GM19023 (cell line): ENCODE data around the gene ATP5F1E.
A peak's percentile ranks its signal among the peaks of the same experiment; 100 is the strongest.

Experiments used
- ATAC-seq: cut with Tn5 transposase; IDR thresholded peaks from one replicate; pipeline ENCODE4 v1.9.1; 2021; ENCODE audit warnings: mild to moderate bottlenecking, moderate library complexity; ENCODE audit not compliant: unreplicated experiment

ATP5F1E gene

DNA sequence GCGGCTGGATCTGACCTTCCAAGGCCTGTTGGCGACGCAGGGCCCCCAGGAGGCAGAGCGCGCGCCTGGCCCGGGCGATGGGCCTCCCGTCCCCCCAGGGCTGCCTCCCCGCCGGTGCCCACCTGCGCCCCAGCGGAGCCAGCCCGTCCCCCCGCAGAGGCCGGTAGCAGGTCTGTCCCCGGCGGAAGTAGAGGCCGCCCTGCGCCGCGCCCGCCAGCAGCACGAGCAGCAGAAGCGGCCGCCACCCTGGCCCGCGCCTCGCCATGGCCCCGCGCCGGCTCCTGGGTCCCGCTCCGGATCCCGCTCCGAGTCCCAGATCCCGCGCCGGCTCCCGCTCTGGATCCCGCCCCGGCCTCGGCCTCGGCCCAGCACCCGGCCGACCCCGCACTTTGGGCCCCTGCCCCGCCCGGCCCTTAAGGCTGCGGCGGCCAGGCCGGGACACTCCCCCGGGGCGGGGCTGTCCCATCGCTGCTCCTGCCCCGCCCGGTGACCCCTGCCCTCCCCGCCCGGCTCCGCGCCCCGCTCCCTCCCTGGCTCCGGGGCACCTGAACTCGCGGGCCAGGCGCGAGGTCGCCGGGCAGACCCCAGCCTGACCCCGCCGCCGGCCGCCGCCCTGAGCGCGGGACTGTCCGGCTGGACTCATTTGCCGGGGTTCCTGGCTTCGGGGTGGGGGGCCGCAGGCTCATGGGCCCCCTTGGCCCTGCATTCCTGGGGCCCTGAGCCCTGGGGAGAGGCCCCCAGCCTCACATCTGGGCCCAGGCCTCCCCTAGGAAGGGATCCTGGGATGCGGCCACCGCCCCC lies 25.1 kb downstream of the ATP5F1E start, which contains the start of gene CTSZ:
Gene CTSZ (minus strand): TSS at position 391 of the 801 bp plus-strand sequence. CDS start 126 bp downstream, at position 265.
- ATAC-seq, result peak; percentile 35

DNA sequence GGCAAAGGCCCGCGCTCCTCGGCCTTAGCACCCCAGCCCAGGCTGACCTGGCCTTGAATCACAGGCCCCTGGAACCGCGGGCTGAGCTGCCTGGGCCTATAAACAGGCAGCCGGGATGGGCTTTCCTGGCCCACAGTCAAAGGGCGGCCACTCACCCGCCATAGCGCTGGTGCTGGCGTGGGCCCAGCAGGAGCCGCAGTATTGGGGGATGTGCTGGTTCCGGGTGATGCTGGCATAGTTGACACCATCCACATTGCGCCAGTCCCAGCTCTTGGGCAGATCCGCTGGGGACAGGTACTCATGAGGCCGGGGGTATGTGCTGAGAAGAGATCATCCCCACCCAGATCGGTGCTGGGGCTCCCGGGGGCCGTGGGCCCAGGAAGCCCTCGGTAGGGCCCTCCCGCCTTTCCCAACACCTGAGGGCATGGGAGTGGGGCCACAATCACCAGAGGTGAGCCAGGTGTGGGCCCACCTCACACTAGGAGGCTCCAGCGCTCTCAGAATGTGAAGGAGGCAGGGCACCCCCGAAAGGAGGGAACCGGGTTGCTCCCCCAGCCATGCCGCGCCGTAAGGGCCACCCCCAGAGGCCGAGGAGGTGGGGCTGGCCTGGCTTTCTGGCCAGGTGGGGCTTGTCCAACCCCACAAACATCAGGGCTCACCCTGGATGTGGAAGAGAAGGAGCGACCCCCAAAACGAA lies 25.8 kb downstream of the ATP5F1E start:
- ATAC-seq, result no peak

DNA sequence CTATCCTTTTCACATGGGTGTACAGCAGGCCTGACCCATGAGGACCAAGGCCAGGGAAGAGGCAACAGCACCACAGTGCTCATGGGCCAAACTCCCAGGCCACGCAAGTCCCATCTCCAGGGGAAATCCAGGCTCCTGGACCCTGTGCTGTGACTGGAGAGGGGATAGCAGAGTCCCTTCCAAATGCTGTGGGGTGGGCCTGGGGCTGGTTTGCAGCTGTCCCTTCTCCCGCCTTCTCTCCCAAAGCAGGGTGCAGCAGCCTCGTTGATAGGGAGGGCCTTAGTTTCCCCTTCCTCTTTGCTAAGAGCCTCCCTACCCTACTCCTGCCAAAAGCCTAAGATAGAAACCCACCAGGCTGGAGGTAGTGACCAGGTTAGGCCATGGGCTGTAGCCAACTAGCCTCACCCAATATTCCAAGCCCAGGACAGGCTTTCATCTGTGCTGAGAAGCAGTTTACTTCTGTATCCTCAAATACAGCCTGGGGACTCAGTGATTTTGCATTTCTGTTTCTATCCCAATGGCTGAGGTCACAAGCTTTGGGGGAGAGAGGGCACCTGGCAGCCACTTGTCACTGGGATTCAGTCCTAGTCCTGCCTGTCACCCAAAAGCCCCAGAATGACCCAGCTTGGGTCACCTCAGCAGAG lies 26.5 kb downstream of the ATP5F1E start:
- no peak for ATAC-seq

DNA sequence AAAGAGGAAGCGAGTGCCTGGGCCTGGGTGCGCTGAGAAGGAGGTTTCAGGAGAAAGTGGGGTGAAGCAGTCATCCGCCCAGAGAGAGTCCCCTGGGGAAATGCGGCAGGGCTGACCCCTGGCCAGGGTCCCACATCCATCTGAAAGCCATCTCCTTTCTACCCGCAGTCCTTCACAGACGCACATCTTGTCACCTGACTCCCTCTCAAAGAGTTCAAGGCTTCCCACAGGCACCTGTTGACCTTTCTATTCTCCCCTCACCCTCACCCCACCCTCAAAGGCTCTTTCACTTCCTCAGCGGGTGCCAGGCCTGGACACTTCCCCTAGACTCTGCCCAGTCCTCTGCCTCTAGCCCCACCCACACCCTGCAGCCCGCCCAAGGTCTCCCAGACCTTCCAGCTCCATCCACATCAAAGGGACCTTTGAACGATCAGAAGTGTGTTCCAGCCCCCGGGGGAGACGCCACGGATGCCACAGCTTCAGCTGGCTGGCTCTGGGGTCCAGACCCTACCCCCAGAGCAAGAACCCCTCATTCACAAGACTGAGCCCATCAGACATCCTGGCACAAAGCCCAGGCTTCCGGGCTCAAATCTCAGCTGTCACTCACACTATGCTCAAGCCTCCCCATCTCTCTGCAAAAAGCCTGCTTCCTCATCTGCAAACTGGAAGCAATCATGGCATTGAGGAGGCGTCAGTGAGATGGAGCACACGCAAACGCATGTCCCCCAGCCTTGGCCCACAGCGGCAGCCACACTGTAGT lies 27.2 kb downstream of the ATP5F1E start:
- ATAC-seq, result peak; percentile 52

DNA sequence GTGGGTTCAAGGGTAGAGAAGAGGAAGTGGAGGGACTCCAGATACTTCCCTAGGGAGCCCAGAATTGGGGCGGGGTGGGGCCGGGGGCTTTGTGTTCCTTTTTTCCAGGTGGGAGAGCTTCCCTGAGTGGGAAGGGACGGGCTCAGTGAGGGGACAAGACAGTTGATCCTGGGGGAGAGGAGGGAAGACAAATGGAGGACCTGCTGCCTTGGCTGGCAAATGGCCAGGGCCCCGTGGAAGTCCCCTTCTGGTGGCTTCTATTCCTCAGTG lies 27.7 kb downstream of the ATP5F1E start:
- ATAC-seq, result no peak

DNA sequence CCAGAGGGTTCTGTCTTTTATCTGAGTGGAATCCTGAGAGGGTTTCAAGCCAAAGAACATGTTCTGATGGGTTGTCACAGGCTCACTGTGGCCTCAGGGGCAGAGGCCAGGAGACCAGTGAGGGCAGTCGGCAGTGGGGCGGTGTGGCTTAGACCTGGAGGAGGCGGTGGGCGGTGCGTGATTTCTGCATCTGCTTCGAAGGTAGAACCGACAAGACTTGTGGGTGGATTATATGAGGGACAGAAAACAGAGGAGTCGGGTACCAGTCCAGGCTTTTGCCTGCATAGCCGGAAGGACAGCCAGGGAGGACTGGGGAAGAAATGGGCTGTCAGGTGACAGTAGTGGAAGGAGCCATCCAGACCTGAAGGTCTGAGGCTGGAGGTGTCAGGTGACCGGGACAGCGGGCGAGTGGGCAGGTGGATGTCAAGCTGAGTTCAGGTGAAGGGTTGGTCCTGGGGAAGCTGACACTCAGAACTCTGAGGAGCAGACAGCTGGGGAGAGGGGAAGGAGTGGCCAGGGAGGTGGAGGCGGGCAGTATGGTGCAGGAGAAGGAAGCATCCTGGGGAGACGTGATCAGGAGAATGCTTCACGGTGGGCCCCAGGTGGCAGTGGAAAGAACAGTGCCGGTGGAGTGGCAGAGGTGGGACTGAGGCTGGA lies 28.2 kb downstream of the ATP5F1E start:
- no peak for ATAC-seq

DNA sequence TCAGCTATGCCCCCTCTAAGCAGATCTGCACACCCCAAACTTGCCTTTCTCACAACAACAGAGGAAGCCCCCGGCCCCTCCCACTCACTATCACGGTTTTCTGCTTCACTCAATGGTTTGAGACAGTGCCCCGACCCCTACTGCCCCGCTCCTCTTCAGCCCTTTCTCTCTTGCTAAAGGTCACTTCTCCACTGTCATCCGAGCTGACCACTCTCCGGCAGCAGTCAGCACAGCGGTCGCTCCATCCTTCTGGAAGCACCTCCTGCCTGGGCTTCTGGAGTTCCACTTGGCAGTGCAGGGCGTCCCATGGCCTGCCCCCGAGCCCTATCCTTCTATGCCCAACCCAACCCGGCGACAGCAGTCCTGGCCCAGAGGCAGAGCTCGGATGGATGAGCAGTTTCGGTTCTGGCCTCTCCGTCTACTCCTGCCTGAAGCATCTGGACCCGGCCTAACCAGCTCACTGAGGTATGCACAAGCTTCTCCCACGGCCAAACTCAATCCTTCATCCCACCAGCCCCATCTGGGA lies 29.2 kb downstream of the ATP5F1E start:
- ATAC-seq, result no peak

DNA sequence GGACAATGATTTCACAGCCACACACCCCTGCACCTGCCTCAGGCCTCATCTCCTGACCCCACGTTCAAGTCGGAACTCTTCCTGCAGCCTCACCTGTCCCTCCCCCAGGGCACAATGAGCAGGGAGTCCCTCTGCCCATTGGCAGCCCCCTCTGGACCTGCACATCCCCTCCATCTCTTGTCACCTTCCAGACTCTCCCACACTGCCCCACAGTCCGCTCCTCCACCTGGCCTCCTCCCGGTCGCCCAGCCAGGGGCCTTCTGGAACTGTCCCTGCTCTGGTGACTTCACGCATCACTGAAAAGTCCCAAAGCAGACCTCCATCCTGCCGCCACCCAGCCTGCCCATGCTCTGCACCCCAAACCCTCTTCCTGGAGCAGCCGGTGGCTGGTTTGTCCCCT lies 29.7 kb downstream of the ATP5F1E start:
- no peak for ATAC-seq

DNA sequence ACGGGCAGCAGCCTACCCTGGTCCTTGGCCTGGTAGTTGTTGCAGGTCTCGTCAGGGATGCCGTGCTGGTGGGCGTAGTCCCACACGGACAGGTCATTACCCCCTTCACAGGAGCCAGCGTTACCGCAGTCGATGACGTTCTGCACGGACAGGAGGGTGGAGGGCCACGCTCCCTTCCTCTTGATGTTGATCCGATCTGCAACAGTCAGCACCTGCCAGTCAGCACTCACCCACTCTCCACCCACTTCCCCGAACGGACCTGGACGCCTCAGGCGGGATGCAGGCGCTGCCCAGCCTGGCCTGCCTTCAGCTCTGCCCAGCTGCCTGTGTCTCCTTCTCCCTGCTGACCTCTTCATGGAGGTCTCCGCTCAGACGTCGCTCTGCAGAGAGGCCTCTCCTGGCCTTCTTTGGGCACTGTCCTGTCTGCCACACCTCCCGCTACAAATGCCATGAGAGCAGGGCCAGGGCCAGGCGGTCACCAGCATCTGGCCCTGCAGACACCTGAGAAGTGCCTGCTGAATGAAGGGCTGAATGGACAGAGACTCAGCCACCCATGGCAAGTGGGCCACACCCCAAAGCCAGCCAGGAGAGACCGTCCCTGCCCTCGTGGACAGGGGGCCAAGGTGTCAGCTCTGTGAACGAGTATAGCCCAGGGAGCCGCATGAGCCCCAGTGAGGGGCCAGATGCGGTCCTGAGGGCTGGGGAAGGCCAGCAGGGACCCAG lies 30.5 kb downstream of the ATP5F1E start:
- ATAC-seq, result no peak

DNA sequence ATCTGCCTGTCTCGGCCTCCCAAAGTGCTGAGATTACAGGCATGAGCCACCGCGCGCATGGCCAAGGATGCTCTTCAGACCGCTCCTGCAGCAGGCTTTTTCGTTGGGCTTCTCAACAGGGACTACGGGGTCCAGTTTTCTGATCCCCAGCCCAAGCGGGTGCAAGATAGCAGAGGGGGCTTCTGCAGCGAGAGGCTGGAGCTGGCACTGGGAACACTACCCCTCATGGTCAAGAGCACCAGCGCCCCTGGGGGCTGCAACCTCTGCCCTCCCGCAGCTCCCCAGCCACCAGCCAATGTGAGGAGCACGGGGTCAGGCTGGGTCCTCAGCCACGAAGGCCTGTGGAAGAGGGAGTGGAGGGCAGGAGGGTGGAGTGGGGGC lies 31.1 kb downstream of the ATP5F1E start:
- ATAC-seq, result no peak

DNA sequence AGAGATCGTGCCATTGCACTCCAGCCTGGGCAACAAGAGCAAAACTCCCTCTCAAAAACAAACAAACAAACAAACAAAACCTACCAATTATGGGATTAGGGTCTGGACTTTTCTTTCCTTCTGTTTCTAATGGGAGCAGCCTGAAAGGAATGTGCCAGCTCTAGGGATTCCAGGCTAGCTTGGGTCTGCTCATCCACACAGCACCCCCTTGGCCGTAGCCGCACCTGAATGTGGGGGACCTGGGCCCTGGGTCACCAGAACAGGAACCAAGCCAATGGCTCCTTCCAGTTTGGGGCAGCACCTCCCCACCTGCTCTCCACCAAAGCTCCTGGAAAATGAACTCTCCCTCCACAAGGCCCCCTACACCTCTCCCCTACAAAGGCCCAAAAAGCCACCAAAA lies 31.8 kb downstream of the ATP5F1E start:
- no peak for ATAC-seq

DNA sequence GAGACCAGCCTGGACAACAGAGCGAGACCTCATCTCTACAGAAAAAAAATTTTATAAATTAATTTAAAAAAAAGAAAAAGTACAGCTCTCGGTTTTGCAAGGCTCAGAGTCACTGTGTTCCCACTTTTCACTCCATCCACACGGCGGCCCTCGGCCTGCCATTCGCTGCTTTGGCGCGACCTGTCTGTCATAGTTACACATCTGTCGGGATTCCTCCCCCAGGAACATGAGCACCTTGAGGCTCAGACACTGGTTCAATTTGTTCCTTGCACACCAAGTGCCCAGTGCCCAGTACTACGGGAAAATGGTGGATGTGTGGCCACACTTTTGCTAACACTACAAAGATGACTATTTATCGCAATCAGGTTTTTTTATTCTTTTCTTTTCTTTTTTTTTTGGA lies 33.5 kb downstream of the ATP5F1E start:
- ATAC-seq, result no peak

DNA sequence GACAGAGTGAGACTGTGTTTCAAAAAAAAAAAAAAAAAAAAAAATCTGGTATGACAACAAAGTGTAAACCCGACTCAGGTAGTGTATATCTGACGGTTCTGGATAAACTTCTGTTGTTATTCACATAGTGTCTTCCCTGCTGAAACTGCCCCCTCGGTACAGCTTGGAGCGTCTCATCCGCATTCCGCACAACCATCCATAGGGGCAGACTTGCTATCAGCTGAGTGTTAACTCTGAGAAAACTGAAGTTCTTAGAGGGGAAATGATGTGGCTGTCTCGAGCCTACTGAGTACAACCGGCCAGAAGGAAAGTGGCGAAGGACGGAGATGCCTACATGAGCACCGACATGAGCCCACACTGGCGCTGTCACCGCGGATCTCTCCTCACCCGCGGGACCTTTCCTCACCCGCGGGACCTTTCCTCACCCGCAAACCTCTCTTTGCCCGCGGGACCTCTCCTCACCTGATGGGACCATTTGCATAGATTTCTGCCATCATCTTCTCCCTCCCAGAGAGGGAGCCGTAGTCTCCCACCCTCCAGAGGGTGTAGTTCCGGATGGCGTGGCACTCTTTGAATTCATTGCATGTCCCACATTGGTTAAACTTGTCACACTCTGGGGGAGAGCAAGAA lies 34.9 kb downstream of the ATP5F1E start:
- no peak for ATAC-seq

DNA sequence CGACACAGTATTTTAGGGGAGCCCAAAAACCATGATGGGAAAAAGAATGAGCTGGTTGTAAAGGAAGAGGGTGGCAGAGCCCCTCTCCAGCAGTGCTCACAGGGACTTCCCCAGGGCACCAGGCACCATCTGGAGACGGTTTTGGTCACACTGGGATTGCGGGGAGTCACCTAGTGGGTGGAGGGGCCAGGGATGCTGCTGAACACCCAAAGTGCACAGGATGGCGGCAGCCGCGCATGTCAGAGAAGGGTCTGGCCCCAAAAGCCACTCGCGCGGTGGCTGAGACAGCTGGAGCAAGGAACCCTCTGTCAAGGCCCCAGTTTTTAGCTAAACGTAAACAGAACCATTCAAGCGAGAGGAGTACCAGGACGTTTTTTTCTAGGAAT lies 35.9 kb downstream of the ATP5F1E start:
- no peak for ATAC-seq

DNA sequence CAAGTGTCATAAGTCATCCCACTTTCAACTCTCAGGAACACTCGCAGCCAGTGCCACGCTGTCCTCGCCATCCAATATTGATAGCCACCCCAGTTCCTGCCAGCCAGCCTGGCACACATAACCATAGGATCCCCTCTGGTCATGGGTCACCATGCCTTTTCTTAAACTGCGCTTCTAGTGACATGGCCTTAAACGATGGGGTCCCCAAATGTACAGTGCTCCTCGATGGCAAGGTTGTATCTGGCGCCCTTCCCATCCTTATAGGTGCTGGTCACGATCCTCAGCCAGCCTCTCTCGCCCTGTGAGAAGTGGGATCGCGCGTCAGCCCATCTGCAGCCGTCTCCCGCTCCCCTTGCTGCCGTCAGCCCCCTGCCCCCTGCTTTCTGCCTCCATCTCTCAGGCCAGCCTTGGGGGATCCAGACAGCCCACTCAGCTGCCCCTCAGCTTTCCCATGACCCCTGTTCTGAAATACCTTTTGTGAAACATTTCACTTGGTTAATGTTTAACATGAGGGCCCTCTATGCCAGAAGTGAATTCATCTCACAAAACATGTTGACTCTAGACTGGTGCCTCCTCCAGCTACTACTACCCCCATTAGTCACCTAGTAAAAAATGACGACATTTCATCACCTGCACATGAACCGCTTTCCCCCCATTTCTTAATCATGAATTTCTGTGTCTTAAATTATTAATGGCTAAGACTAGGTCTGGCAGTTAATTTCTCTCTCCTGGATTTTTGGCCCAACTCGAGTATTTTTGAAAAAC lies 36.5 kb downstream of the ATP5F1E start:
- no peak for ATAC-seq

DNA sequence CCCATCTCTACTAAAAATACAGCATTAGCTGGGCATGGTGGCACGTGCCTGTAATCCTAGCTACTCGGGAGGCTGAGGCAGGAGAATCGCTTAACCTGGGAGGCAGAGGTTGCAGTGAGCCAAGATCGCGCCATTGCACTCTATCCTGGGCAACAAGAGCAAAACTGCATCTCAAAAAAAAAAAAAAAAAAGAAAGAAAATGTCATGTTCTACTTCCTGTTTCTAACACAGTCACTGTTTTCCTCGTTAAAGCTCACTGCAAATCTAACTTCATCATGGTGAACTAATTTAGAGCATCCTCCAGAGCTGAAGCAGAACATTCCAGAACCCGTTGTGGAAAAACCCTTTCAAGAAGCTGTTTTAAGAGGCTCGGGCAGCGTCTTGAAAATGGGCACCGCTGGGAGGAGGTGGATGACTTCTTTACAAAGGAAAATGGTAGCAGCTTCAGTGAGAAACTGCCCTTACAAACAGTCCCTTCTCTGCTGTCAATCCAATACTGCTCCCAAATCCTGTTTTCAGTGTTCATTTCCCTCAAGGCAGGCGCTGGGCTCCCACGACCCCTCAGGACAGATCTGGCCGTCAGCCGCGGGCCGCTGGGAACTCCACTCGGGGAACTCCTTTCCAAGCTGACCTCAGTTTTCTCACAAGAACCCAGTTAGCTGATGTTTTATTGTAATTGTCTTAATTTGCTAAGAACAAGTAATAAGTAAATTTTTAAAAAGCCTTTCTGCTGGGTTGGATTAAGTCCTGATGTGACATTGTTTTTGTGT lies 37.6 kb downstream of the ATP5F1E start:
- no peak for ATAC-seq

DNA sequence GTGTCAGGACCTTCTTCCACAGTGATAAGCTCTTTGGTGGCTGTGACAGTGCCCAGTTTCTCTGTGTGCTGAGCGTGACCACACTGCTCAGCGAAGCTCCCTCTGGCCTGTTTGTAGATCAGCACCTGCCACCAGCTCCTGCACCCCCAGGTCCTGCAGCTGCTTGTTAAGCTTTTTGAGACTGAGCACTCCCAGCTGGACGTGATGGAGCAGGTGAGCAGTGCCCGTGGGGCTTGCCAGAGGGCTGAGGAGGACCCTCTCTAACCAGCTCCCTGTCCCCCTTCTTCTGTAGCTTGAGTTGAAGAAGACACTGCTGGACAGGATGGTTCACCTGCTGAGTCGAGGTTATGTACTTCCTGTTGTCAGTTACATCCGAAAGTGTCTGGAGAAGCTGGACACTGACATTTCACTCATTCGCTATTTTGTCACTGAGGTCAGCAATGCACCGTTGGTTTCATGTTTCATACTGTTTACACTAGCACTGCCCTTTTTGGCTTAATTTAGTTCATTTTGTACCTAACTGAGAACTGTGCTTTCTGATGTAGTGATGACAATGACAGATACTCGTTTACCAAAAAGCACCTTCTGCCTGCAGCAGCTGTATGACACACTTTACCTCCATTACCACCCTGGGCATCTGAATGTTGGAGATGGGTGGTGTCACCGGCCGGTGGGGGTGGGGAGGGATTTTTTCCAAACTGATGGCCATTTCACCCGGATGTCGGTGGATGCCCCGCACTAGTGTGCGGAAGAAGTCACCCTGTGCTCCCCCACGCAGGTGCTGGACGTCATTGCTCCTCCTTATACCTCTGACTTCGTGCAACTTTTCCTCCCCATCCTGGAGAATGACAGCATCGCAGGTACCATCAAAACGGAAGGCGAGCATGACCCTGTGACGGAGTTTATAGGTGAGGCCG lies 38.5 kb downstream of the ATP5F1E start:
- no peak for ATAC-seq
